BE2C (cell line): ENCODE measurements around the gene MGAT2.

Source experiments
- DNase-seq: peaks from one replicate; pipeline ENCODE4 v3.0.0-alpha.2; 2020
- H3K27me3 ChIP-seq: fragments of 250-450 bp; sonication (Bioruptor Pico); 2 replicates; pipeline ENCODE4 v1.5.1; 2020; ENCODE audit warnings: mild to moderate bottlenecking
- H3K36me3 ChIP-seq: fragments of 250-450 bp; sonication (Bioruptor Pico); 2 replicates; pipeline ENCODE4 v1.5.1; 2020; ENCODE audit warnings: mild to moderate bottlenecking
- H3K4me1 ChIP-seq: fragments of 250-450 bp; sonication (Bioruptor Pico); 2 replicates; pipeline ENCODE4 v1.5.1; 2020
- H3K4me3 ChIP-seq: 2 replicates; pipeline ENCODE4 v1.5.1; 2011; ENCODE audit warnings: low read depth, low read length
- H3K9me3 ChIP-seq: fragments of 250-450 bp; sonication (Bioruptor Pico); 2 replicates; pipeline ENCODE4 v1.5.1; 2020
- TF ChIP-seq, protein P1 (sequence below): IDR thresholded peaks from 2 replicates; pipeline ENCODE4 v1.5.1; 2012; ENCODE audit warnings: mild to moderate bottlenecking, low read depth, low read length

Gene MGAT2

GRCh38 chr14:49586673-49587460 is 33.7 kb upstream of the MGAT2 start:
- Histone ChIP-seq H3K4me3 (peak overlapping the region; percentile 33), H3K27me3 (no peaks in the 10 kb centered on the region), H3K4me1 (peaks cover 6% of the 10 kb centered on the region), H3K36me3 (peaks cover 38% of the 10 kb centered on the region), H3K9me3 (no peaks in the 10 kb centered on the region)
- TF ChIP-seq, protein P1, sequence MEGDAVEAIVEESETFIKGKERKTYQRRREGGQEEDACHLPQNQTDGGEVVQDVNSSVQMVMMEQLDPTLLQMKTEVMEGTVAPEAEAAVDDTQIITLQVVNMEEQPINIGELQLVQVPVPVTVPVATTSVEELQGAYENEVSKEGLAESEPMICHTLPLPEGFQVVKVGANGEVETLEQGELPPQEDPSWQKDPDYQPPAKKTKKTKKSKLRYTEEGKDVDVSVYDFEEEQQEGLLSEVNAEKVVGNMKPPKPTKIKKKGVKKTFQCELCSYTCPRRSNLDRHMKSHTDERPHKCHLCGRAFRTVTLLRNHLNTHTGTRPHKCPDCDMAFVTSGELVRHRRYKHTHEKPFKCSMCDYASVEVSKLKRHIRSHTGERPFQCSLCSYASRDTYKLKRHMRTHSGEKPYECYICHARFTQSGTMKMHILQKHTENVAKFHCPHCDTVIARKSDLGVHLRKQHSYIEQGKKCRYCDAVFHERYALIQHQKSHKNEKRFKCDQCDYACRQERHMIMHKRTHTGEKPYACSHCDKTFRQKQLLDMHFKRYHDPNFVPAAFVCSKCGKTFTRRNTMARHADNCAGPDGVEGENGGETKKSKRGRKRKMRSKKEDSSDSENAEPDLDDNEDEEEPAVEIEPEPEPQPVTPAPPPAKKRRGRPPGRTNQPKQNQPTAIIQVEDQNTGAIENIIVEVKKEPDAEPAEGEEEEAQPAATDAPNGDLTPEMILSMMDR = peak; percentile 87
- peak; percentile 69 for DNase-seq

DNA sequence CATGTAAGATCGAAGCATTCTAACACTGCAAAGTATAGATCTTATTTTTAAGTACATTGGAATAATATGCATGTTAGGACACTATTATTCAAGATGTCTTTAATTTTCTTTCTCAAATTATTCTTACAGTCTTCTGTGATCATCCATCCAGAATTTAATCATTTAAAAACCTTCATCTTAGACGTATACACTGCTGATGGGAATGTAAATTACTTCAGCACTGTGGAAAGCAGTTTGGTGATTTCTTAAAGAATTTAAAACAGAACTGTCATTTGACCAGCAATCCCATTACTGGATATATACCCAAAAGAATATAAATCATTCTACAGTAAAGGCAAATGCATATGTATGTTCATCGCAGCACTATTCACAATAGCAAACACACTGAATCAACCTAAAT is 31.2 kb upstream of the MGAT2 start:
- TF ChIP-seq, protein P1 = no peak
- peaks cover under 1% of the 10 kb centered on the region; the same call in 1 of the 2 replicates for H3K4me1 ChIP-seq
- H3K4me3 ChIP-seq = no peak overlapping the region
- H3K36me3 ChIP-seq = peaks cover 15% of the 10 kb centered on the region
- H3K9me3 ChIP-seq = no peaks in the 10 kb centered on the region
- DNase-seq = no peak
- H3K27me3 ChIP-seq = no peaks in the 10 kb centered on the region

GRCh38 chr14:49593016-49593415 is 27.6 kb upstream of the MGAT2 start:
- Histone ChIP-seq H3K4me1 (no peaks in the 10 kb centered on the region), H3K27me3 (no peaks in the 10 kb centered on the region), H3K9me3 (no peaks in the 10 kb centered on the region), H3K4me3 (no peak overlapping the region), H3K36me3 (no peaks in the 10 kb centered on the region)
- TF ChIP-seq, protein P1 = no peak
- DNase-seq = no peak

DNA sequence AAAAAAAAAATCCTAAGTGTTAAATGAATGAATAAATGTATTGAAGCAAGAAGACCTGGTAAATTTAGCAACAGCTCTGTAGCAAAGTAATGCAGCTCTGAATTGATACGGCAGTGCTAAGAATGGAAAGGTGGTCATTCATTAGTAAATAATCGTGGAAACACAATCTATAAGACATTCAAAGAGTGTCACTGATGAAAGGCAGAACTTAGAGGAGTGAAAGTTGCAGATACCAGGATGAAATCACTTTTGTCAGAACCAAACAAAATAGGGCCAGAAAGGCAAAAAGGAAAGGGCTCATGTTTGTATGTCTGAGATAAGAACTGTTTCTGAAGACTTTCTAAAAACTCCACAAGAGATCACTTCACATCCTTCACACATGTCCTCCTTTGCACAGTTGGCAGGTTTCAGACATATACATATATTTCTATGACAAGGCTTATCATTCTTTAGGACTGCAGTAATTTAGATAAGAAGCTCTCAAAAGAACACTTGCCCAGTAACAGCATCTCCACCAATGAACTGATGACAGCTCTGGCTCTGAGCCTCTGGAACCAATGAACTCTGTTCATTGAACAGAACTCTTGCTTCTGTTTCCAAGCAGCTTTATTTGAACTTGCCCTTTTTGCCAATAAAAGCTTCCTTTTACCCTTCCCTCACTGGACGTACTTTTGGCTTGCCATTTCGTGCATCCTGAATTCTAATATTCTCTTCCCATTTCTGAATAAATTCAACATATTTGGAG is 26.1 kb upstream of the MGAT2 start:
- Histone ChIP-seq H3K36me3 (no peaks in the 10 kb centered on the region), H3K4me3 (no peak overlapping the region), H3K4me1 (no peaks in the 10 kb centered on the region), H3K27me3 (no peaks in the 10 kb centered on the region), H3K9me3 (no peaks in the 10 kb centered on the region)
- TF ChIP-seq, protein P1 = no peak
- no peak for DNase-seq

- Histone ChIP-seq H3K9me3 (no peaks in the 10 kb centered on the region), H3K4me3 (peak overlapping the region; percentile 100), H3K36me3 (peaks cover 9% of the 10 kb centered on the region), H3K27me3 (no peaks in the 10 kb centered on the region), H3K4me1 (no peaks in the 10 kb centered on the region)
- TF ChIP-seq, protein P1 = no peak
- no peak for DNase-seq
Measured at GRCh38 chr14:49598189-49598484, 22.5 kb upstream of the MGAT2 start.
